Measurements from ENCODE around the gene TJP2.
"Not testable (repeated sequence)": the region's sequence is repeated elsewhere in the genome, so short reads cannot be mapped to it uniquely, and the experiment has no call there.

Gene TJP2

GRCh38 chr9:69265891-69266290 lies 91.8 kb downstream of the TJP2 start:
- in situ Hi-C loops (cut with MboI; ENCODE audit: low sequenced_read_pairs), result no loop called here

GRCh38 chr9:69272212-69272611 lies 98.1 kb downstream of the TJP2 start:
- in situ Hi-C loops (cut with MboI; ENCODE audit: low sequenced_read_pairs), result no loop called here

- in situ Hi-C loops (cut with MboI; ENCODE audit: low sequenced_read_pairs), result no loop called here
These were observed 99.1 kb downstream of the TJP2 start for GRCh38 chr9:69273161-69273560.

DNA sequence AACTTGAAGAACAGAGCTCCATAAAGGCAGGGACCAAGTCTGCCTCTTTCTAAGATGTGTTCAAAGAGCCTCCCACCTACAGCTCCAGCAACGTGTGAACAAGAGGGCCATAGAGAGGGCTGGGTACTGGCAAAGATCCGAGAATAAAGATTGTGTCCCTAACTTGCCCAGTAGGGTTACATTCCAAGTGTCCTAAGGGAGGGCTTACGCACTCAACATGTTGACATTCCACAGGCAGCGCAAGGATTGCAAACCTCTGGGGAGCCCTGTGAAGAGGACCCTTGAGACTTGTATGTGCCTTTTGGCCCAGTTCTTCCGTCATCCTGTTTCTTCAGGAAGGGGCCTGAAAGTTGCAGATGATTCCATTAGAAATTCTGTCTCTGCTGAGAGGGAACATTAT lies 102.7 kb downstream of the TJP2 start:
- in situ Hi-C loops (cut with MboI; ENCODE audit: low sequenced_read_pairs), result no loop called here

GRCh38 chr9:69279084-69279731 lies 105.1 kb downstream of the TJP2 start:
- in situ Hi-C loops (cut with MboI; ENCODE audit: low sequenced_read_pairs), result no loop called here

- in situ Hi-C loops (cut with MboI; ENCODE audit: low sequenced_read_pairs), result no loop called here
These were observed 105.7 kb downstream of the TJP2 start for GRCh38 chr9:69279733-69280132.

GRCh38 chr9:69283003-69283402 lies 108.9 kb downstream of the TJP2 start:
- in situ Hi-C loops (cut with MboI; ENCODE audit: low sequenced_read_pairs), result no loop called here

DNA sequence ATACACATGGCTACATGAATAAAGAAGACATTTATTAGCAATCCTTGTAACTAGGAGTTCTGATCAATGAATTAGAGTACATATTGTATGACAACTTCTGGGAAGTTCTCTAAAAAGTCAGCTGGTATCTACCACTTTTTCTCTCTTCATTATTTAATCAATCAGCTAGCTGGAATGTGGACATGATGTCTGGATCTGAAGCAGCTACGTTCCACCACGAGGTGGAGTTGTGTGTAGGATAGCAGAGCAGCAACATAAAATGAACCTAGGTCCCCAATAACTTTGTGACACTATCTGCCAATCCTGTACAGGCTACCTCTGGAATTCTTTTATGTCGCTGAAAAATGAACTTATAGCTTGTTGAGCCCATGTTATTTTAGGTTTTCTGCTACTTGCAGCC lies 118.0 kb downstream of the TJP2 start:
- in situ Hi-C loops (cut with MboI; ENCODE audit: low sequenced_read_pairs), result no loop called here

DNA sequence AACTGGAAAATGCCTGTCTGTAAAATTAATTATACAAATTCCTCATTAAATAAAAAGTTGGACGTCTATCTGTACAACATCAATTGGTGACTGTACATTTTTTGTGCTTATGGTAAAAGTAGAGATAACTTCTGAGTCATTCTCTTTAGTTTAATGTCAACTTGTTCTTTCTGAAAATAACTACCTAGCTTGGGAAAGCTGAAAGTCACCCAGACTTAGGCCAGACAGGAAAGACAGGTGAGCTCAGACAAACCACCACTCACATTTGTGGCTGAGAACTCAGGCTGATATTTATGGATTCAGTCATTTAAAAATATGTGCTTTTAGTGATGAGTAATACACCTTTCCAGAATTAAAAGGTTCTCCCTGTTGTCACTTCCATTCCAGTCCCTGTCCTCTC lies 119.1 kb downstream of the TJP2 start:
- in situ Hi-C loops (cut with MboI; ENCODE audit: low sequenced_read_pairs), result no loop called here

- in situ Hi-C loops (cut with MboI; ENCODE audit: low sequenced_read_pairs), result no loop called here
These were observed 121.9 kb downstream of the TJP2 start for GRCh38 chr9:69295872-69296552.

DNA sequence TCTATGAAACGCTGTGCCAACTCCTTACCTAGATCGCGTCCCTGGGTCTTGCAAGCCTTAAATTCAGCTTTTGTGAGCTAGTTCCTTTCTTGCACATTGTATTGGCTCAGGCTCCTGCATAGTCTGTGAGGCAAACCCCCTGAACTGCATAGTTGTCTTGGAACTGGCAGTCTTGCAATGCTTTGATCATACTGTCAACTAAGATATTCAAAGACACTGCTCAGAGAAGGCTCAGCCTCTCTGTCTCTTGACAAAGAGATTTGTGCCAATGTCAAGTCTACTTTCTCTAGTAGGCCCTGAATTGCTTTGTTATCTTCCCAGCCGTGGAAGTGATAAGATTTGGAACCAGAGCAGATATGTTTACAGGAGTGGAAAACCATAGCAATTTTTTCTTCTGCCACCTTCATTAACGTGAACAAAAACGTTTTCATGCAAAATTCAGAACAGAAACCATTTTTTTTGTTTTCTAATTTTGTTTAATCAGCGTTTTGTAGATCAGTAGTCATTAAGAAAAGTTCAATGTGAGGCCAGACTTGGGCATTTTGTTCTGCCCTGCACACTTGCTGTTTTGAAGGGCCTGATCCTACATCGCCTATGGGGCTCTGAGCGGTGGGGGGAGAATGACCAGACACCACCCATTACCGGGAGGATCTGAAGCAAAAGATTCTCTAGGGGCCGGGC lies 123.4 kb downstream of the TJP2 start:
- in situ Hi-C loops (cut with MboI; ENCODE audit: low sequenced_read_pairs), result no loop called here

DNA sequence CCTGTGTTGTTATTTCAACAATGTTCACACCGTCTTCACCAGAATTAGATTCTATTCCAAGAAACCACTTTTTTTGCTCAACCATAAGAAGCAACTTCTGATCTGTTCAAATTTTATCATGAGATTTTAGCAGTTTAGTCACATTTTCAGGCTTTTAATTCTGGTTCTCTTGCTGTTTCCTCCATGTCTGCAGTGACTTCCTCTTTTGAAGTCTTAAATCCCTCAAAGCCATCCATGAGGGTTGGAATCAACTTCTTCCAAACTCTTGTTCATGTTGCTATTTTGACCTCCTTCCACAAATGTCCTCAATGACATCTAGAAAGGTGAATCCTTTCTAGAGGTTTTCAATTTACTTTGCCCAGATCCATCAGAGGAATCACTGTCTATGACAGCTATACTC lies 125.2 kb downstream of the TJP2 start:
- in situ Hi-C loops (cut with MboI; ENCODE audit: low sequenced_read_pairs), result no loop called here

DNA sequence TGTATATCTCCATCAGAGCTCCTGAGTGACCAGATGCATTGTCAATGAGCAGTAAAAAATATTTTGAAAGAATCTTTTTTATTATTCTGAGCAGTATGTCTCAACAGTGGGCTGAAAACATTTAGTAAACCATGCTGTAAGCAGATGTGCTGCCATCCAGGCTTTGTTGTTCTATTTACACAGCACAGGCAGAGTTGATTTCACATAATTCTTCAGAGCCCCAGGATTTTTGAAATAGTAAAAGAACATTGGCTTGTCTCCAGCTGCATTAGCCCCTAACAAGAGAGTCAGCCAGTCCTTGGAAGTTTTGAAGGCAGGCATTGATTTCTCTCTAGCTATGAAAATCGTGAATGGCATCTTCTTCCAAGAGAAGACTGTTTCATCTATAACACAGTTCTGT lies 125.7 kb downstream of the TJP2 start:
- in situ Hi-C loops (cut with MboI; ENCODE audit: low sequenced_read_pairs), result no loop called here

DNA sequence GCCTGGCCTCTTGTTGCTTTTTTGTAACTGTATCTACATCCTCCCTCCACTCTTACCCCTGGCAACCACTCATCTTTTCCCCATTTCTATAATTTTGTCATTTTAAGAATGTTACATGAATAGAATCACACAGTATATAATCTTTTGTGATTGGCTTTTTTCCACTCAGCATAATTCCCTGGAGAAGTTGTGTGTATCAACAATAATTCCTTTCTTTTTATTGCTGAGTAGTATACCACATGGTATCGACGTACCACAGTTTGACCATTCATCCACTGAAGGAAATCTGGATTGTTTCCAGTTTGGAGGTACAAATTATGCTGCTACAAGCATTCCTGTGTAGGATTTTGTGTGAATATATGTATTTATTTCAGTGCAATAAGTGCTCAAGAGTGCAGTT lies 129.3 kb downstream of the TJP2 start:
- in situ Hi-C loops (cut with MboI; ENCODE audit: low sequenced_read_pairs), result no loop called here

GRCh38 chr9:69306895-69307445 lies 132.9 kb downstream of the TJP2 start:
- in situ Hi-C loops (cut with MboI; ENCODE audit: low sequenced_read_pairs), result not testable (repeated sequence)

GRCh38 chr9:69307446-69308205 lies 133.5 kb downstream of the TJP2 start:
- in situ Hi-C loops (cut with MboI; ENCODE audit: low sequenced_read_pairs), result no loop called here

DNA sequence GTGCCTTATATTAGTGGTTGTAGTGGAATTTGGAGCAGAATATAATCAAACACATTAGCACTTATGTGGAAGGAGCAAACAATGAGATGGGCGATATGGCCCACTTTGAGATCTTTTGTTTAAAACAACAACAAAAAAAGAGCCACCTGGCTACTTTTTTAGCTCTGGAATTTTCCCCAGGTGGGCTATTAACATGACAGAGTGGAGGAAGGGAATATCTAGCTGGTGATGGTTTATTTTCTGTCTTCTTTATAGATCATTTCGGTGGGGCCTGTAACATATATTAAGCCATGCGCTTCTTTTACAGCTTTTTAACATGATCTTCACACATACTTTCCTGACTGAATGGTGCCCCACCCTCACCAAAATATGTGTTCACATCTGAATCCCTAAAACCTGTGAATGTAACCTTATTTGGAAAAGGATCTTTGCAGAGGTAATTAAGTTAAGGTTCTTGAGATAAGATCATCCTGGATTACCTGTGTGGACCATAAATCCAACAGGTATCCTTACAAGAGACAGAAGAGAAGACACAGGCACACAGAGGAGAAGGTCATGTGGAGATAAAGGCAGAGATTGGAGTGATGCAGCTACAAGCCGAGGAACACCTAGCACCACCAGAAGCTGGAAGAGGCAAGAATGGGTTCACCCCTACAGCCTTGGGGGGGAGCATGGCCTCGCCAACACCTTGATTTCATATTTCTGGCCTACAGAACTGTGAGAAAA lies 134.3 kb downstream of the TJP2 start:
- in situ Hi-C loops (cut with MboI; ENCODE audit: low sequenced_read_pairs), result no loop called here

GRCh38 chr9:69313175-69313574 lies 139.1 kb downstream of the TJP2 start:
- in situ Hi-C loops (cut with MboI; ENCODE audit: low sequenced_read_pairs), result no loop called here

DNA sequence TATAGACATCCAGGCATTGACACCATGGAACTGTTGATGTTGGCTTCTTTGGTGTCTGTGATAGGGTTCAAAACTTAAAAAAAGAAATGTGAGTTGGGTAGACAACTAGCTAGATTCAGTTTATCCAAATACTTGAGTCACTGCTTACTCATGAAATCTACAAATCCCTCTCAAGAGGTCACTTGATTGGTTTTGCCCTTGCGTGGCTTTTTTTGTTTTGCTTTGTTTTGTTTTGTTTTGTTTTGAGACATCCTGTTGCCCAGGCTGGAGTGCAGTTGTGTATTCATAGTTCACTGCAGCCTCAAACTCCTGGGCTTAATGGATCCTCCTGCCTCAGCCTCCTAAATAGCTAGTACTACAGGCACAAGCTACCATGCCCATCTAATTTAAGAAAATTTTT lies 140.5 kb downstream of the TJP2 start:
- in situ Hi-C loops (cut with MboI; ENCODE audit: low sequenced_read_pairs), result no loop called here

DNA sequence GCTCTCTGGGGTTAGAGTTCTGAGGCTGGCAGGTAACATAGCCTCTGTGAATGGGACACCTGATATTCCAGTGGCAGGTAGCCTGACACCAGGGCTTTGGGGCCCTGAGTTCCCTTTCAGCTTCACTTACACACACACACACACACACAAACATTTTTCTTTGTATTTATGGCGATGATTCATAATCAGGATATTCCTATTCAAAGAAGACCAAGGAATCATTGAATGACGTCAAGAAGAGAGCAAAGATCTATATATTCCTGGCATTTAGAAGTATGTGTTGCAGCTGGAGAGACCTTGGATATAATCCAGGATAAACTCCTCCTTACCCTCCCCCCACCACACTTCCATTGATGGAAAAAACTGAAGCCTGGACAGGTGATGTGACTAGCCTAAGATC lies 143.0 kb downstream of the TJP2 start:
- in situ Hi-C loops (cut with MboI; ENCODE audit: low sequenced_read_pairs), result no loop called here

- in situ Hi-C loops (cut with MboI; ENCODE audit: low sequenced_read_pairs), result no loop called here
These were observed 143.8 kb downstream of the TJP2 start for GRCh38 chr9:69317894-69318293.
